NB4 (cell line): ENCODE data around the gene RRBP1.

Experiments used
- POLR2A ChIP-seq: IDR thresholded peaks from 2 replicates; pipeline ENCODE4 v1.6.1; 2011; ENCODE audit warnings: mild to moderate bottlenecking; ENCODE audit not compliant: insufficient read length; ENCODE audit errors: extremely low read depth
- TF ChIP-seq, protein P1 (sequence below): IDR thresholded peaks from one replicate; pipeline ENCODE4 v1.5.1; 2012; ENCODE audit warnings: low read depth, low read length
- TF ChIP-seq, protein P2 (sequence below): IDR thresholded peaks from 2 replicates; pipeline ENCODE4 v1.6.1; 2011; ENCODE audit warnings: low read depth, low read length

DNA sequence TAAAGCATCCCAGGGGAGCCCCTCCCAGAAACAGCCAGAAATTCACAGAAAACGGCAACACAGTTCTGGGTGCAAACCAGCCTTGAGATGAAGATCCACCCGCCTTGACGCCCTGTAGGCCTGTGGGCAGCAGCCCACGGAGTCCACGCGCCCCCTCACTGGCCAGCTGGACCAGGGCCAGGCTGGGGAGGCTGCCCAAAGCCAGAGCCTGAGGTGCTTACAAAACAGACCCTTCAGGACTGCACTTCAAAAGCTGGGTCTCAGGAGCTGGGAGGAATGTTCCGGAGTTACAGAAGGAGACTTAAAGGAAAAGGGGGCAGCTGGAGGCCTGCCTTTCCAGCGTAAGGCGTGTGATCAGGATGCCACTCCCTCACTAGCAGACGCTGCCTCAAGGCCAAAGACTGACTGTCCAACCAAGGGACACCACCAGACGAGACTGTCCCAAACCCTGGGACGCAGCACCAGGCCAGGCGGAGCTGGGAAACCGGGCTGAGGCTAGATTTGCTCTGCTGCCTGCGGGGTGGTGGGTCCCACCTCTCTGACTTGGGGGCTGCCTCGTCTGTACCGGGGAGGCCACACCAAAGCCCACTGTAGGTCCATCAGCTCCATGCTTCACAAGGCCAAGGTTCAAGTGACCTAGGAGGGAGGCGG is 48.1 kb downstream of the RRBP1 start:
- TF ChIP-seq, protein P1, sequence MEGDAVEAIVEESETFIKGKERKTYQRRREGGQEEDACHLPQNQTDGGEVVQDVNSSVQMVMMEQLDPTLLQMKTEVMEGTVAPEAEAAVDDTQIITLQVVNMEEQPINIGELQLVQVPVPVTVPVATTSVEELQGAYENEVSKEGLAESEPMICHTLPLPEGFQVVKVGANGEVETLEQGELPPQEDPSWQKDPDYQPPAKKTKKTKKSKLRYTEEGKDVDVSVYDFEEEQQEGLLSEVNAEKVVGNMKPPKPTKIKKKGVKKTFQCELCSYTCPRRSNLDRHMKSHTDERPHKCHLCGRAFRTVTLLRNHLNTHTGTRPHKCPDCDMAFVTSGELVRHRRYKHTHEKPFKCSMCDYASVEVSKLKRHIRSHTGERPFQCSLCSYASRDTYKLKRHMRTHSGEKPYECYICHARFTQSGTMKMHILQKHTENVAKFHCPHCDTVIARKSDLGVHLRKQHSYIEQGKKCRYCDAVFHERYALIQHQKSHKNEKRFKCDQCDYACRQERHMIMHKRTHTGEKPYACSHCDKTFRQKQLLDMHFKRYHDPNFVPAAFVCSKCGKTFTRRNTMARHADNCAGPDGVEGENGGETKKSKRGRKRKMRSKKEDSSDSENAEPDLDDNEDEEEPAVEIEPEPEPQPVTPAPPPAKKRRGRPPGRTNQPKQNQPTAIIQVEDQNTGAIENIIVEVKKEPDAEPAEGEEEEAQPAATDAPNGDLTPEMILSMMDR = no peak
- TF ChIP-seq POLR2A = no peak
- TF ChIP-seq, protein P2, sequence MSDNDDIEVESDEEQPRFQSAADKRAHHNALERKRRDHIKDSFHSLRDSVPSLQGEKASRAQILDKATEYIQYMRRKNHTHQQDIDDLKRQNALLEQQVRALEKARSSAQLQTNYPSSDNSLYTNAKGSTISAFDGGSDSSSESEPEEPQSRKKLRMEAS = no peak
